Coronary artery (tissue), 2 donors: ENCODE data around the gene MCM10.

Experiments used
- DNase-seq: peaks from one replicate; pipeline ENCODE4 v3.0.0-alpha.2; 2017; ENCODE audit warnings: low spot score
- H3K27ac ChIP-seq, 2 donors: fragments of 200-600 bp; sonication (generic); one replicate each; pipeline ENCODE4 v1.5.1; 2016 to 2019
- H3K4me3 ChIP-seq: fragments of 200-600 bp; sonication (generic); 2 replicates; pipeline ENCODE4 v1.5.1; 2016; ENCODE audit warnings: mild to moderate bottlenecking, moderate library complexity
- TF ChIP-seq, protein P1 (sequence below): fragments of 200-600 bp; sonication (generic); IDR thresholded peaks from one replicate; pipeline ENCODE4 v1.5.1; 2019; ENCODE audit warnings: antibody characterized with exemption

Gene MCM10

DNA sequence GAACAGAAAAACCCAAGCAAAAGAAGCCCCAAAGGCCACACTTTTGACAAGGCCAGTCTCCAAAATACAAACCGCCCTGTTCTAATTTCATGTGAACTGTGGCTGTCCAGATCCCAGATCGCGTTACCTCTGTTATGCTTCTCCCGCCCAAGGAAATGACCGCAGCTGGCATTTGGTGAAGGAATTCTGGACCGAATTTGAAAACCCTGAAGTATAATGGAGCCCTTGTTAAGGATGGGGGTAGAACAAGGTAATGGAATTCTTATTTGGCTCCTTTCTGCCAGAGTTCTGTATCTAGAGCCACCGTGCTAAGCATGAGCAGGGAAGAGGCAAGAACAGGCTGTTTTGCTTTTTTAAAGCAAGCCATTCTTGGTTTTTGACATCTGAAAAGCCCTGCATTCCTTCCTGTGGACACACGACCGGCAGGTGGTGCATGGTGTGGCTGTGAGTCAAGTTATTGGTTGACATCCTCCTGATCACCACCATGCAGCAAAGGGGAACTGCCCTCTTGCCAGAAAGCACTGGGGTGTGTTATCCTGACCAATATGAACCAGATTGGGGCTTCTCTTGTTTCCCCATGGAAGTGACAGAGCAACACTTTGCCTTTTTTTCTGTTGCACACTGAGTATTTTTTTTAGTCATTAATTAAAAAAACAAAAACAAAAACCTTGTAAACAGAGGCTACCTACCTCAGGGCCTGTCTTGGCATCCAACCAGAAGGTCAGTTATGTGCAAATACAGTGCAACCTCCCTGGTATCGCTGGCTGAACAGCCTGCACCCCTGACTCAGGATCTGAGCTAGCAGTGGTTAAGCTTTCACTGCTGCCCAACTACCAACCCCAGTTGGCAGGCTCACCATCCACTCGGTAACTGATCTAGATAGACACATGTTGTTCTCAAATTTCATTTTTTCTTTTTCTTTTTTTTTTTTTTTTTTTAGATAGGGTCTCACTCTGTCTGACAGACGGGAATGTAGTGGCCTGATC lies 58.6 kb downstream of the MCM10 start:
- DNase-seq = no peak
- Histone ChIP-seq H3K4me3 (no peak overlapping the region), H3K27ac (no peak overlapping the region)
- TF ChIP-seq, protein P1, sequence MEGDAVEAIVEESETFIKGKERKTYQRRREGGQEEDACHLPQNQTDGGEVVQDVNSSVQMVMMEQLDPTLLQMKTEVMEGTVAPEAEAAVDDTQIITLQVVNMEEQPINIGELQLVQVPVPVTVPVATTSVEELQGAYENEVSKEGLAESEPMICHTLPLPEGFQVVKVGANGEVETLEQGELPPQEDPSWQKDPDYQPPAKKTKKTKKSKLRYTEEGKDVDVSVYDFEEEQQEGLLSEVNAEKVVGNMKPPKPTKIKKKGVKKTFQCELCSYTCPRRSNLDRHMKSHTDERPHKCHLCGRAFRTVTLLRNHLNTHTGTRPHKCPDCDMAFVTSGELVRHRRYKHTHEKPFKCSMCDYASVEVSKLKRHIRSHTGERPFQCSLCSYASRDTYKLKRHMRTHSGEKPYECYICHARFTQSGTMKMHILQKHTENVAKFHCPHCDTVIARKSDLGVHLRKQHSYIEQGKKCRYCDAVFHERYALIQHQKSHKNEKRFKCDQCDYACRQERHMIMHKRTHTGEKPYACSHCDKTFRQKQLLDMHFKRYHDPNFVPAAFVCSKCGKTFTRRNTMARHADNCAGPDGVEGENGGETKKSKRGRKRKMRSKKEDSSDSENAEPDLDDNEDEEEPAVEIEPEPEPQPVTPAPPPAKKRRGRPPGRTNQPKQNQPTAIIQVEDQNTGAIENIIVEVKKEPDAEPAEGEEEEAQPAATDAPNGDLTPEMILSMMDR = no peak

DNA sequence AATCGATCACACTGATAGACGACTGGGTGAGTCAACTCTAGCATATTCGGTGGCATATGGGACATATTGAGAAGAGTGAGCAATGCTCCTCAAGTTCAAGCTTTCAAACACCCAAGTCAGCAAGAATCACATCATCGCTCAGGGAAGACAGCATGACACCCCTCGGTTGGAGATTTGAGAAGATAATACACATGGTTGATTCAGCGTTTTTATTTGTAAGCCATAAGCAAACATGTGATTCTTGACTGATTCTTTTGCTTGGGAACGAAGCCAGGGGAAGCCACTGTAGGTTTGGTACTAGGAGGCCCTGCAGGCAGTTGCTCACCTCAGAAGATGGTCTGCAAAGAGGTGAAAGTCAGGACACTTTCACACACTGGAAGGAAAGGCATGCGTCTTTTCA lies 60.2 kb downstream of the MCM10 start:
- H3K27ac ChIP-seq = no peak overlapping the region

DNA sequence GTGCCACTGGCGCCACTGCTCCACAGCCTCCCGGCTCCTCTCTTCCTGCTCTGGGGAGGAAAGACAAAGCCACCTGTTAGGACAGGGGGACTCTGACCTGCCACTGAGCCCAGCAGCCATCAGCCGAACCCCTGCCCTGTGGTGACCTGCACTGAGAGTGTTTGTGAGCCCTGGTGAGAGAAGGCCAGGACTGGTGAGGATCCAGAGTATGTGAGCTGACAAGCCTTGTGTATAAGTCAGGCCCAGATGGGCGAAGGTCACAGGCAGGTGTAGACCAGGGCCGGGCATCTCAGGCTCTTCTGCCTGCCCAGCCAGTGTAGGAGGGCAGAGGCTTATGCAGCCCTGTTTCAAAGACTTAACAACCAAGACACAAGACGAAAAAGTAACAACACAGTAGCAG lies 60.8 kb downstream of the MCM10 start:
- no peak overlapping the region for H3K4me3 ChIP-seq
- no peak overlapping the region for H3K27ac ChIP-seq
- TF ChIP-seq, protein P1 = no peak
- DNase-seq = no peak

More for the DNA sequence above, 60.2 kb downstream of the MCM10 start:
- no peak overlapping the region for H3K4me3 ChIP-seq
- TF ChIP-seq, protein P1 = no peak
- DNase-seq = no peak

DNA sequence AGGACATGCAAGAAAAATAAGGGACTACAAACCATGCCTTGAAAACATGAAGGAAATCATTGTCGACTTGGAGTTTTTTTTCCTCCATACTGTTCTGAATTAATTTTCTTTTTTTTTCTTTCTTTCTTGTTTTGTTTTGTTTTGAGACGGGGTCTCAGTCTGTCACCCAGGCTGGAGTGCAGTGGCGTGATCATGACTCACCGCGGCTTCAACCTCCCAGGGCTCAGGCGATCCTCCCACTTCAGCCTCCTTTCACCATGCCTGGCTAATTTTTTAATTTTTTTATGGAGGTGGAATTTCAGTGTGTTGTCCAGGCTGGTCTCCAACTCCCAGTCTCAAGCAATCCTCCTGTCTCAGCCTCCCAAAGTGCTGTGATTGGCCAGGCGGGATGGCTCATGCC lies 61.2 kb downstream of the MCM10 start:
- TF ChIP-seq, protein P1 = no peak
- no peak overlapping the region for H3K27ac ChIP-seq
- no peak for DNase-seq
- no peak overlapping the region for H3K4me3 ChIP-seq

DNA sequence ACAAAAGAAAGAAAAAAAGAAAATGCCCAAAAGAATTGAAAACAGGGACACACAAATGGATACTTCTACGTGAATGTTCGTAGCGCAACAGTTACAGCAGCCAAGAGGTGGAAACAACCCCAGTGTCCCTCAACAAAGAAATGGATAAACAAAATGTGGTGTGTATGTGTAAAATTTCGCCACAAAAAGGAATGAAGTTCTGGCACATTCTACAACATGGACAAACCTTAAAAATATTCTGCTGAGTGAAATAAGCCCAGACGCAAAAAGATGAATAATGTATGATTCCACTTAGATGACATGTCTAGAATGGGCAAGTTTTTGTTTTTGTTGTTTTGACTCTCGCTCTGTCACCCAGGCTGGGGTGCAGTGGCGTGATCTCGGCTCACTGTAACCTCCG lies 61.9 kb downstream of the MCM10 start:
- Histone ChIP-seq H3K4me3 (no peak overlapping the region), H3K27ac (no peak overlapping the region)
- no peak for DNase-seq
- TF ChIP-seq, protein P1 = no peak

DNA sequence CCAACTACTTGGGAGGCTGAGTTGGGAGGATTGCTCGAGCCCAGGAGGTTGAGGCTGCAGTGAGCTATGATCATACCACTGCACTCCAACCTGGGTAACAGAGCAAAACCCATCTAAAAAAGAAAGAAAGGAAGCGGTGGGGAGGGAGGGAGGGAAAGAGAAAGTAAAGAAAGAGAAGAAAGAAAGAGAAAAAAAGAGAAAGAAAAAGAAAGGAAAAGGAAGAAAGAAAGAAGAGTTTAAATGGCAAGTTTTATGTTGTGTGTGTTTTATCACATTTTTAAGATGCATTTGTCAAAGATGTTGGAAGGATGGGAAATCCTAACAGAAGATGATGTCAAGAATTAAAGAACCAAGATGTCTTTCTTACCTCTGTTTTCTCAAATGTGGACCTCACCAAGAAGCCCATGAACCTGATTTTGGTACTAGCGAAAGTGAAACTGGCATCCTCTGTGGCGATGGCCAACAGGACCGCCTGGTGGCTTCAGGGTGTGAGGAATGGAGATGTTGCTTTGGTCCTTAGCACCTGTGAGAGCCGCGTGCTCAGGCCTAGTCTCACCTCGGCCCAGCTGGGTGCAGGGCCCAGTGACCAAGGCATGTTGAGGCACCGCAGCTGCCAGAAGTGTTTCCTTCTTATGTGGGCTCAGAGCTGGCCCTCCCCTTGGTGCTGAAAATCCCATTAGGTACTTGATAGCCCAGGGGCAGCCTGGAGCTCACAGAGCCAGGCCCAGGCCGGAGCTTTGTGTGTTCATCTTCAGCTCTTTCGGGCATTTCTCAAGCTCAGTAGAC lies 63.0 kb downstream of the MCM10 start:
- H3K27ac ChIP-seq = no peak overlapping the region
- TF ChIP-seq, protein P1 = no peak
- H3K4me3 ChIP-seq = no peak overlapping the region
- DNase-seq = no peak
